Ovary (tissue), 9 donors: ENCODE measurements around the gene TRAPPC10. TPM values are rescaled to one million over a fixed set of nuclear protein-coding genes. Genes with fewer than 3 reads are reported as not detected.
"Not testable (repeated sequence)": the region's sequence is repeated elsewhere in the genome, so short reads cannot be mapped to it uniquely, and the experiment has no call there.

Experiments used
- DNase-seq, 5 donors: peaks; one replicate each; pipeline ENCODE4 v3.0.0-alpha.2; 2019 to 2020
- H3K27ac ChIP-seq, 2 donors: fragments of 200-600 bp; one replicate each; pipeline versions ENCODE4 v1.5.1 to v1.8.0; 2019 to 2022
- H3K27me3 ChIP-seq: fragments of 200-600 bp; one replicate; pipeline ENCODE4 v1.8.0; 2022
- H3K36me3 ChIP-seq: fragments of 200-600 bp; sonication (generic); one replicate; pipeline ENCODE4 v1.5.1; 2019
- H3K4me1 ChIP-seq: one replicate; pipeline ENCODE4 v1.8.1; 2013; ENCODE audit warnings: mild to moderate bottlenecking, moderate library complexity; ENCODE audit not compliant: insufficient read depth
- H3K4me3 ChIP-seq: fragments of 200-600 bp; sonication (generic); one replicate; pipeline ENCODE4 v1.5.1; 2017
- H3K9me3 ChIP-seq, 2 donors: fragments of 200-600 bp in 1 of 2; sonication (generic) in 1 of 2; one replicate each; pipeline versions ENCODE4 v1.5.1 to v1.8.1; 2013 to 2019; ENCODE audit warnings: mild to moderate bottlenecking in 1 of 2, moderate library complexity in 1 of 2
- WGBS, 3 donors: extraction: QIAGEN DNeasy Blood & Tissue Kit in 1 of 3; methylation state at CpG; one replicate each; pipeline versions ENCODE4 v1.1.5 to v1.1.7; 2013 to 2017; 5-methylcytosine and 5-hydroxymethylcytosine counted together
- intact Hi-C, 4 donors: fragments of 100-400 bp; cut with DNase I; formaldehyde crosslinking; loops; one replicate each; pipeline versions ENCODE4 v1.11.0 to v1.15.1; 2022 to 2023
- polyA plus RNA-seq, 2 donors: library from polyadenylated mRNA; stranded (reverse); fragments of 200-250 nt in 1 of 2; fragments of 350-450 nt in 1 of 2; fragmentation: Illumina TruSeq in 1 of 2; extraction: RNeasy Lipid Tissue Mini Kit (QIAGEN cat#74804) in 1 of 2; gene quantifications; one replicate each; pipeline ENCODE4 v1.2.3, GENCODE V29; 2013 to 2014
- total RNA-seq, 7 donors: library from RNA; depleted of rRNA in 2 of 7; stranded (reverse); fragments of >200 nt in 2 of 7; fragmentation: NEBNext Ultra II Directional in 3 of 7; extraction: Animal tissue kit (Norgen Biotek cat#: 25700) in 3 of 7; gene quantifications; one replicate each; pipeline versions ENCODE4 v1.1.0 to v1.2.4, GENCODE V29; 2016 to 2023
- donor health status: DM: no; HTN: no; CAD: no; lungs with moderate emphysema.
- donor health status: DM: no; HTN: no; CAD: no.
- donor health status: Bipolar disorder and iron deficiency.
- donor health status: DM: yes; HTN: yes; CAD: no.
- donor health status: DM: no; HTN: no; CAD: no.
- donor health status: DM: yes; HTN: yes; CAD: no.

Gene TRAPPC10
- total and polyA plus RNA-seq, 9 donors = 7.9 to 30.1 (median 21.3) TPM

DNA sequence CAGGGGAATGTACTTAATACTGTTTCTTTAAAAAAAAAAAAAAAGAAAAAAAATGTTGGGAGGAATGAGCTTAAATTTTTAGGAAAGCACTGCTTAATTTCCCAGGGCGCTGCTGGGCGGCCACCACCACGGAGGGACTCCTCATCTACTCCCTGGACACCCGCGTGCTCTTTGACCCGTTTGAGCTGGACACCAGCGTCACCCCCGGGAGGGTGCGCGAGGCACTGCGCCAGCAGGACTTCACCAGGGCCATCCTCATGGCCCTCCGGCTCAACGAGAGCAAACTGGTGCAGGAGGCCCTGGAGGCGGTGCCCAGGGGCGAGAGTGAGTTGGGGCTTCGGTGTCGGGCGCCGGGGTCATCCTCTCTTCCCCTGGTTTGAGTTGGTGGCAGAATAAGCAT is 115.7 kb downstream of the TRAPPC10 start:
- H3K4me3 ChIP-seq, H3K27ac ChIP-seq, H3K36me3 ChIP-seq, intact Hi-C loops, H3K4me1 ChIP-seq, H3K27me3 ChIP-seq, DNase-seq, H3K9me3 ChIP-seq: not testable (repeated sequence)
- WGBS, 3 donors = no CpG with 5 or more reads among the region's 19 CpGs

DNA sequence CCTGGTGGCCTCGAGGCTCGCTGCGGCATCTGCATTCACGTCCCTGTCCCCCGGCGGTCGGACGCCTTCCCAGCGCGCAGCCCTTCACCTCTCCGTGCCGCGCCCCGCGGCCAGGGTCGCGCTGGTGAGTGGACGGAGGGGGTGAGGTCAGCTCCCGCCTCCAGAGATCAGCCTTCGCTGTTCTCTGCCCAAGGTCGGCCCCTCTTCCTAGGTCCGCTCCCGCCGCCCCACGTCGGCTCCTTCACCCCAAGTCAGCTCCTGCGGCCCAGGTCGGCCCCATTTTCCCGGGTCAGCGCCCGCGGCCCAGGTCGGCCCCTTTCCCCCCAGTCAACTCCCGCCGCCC is 121.6 kb downstream of the TRAPPC10 start:
- H3K27ac ChIP-seq, H3K9me3 ChIP-seq, intact Hi-C loops, H3K4me3 ChIP-seq, H3K36me3 ChIP-seq, H3K27me3 ChIP-seq, H3K4me1 ChIP-seq, DNase-seq: not testable (repeated sequence)
- WGBS, 3 donors = no CpG with 5 or more reads among the region's 35 CpGs

DNA sequence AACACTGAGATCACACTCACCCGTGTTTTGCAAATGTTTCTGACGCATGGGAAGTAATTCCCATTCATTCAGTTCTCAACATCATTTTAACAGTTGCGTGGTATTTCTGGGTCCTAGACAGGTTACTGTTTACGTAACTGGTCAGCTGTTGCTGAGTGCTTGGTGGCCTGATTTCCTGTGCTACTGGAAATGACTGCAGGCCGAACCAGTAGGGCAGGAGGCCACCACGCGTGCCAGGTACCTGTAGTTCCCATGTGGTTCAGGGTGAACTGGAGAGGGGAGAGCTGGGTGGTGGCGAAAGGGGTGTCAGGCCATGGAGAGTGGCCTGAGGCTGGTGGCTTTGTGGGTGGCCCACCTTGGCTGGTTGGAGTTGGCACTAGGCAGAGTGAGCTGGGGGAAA is 122.6 kb downstream of the TRAPPC10 start:
- H3K36me3 ChIP-seq, H3K27me3 ChIP-seq, H3K9me3 ChIP-seq, H3K27ac ChIP-seq, H3K4me1 ChIP-seq, intact Hi-C loops, H3K4me3 ChIP-seq, DNase-seq: not testable (repeated sequence)
- WGBS, 3 donors = no CpG with 5 or more reads among the region's 8 CpGs

DNA sequence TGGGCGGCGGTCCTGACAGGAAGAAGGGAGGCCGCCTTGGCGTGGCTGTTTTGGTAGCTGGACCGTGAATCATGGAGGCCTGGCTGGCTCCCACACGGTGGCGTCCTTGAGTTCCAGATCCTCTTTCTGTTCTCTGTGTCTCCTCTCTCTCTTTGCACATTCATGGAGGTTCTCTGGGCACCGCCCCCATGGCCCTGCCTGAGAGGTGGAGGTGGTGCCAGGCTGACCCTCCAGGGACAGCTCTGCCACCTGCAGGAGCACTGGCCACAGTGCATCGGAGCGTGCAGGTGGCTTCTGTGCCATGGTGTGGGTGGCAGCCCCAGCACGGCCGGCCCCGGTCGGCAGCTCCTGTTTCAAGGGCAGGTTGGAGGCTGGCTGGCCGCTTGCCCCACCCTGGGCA is 125.9 kb downstream of the TRAPPC10 start:
- H3K9me3 ChIP-seq, DNase-seq, H3K4me1 ChIP-seq, H3K36me3 ChIP-seq, H3K27me3 ChIP-seq, H3K27ac ChIP-seq, intact Hi-C loops, H3K4me3 ChIP-seq: not testable (repeated sequence)
- no CpG with 5 or more reads among the region's 15 CpGs for WGBS, 3 donors

DNA sequence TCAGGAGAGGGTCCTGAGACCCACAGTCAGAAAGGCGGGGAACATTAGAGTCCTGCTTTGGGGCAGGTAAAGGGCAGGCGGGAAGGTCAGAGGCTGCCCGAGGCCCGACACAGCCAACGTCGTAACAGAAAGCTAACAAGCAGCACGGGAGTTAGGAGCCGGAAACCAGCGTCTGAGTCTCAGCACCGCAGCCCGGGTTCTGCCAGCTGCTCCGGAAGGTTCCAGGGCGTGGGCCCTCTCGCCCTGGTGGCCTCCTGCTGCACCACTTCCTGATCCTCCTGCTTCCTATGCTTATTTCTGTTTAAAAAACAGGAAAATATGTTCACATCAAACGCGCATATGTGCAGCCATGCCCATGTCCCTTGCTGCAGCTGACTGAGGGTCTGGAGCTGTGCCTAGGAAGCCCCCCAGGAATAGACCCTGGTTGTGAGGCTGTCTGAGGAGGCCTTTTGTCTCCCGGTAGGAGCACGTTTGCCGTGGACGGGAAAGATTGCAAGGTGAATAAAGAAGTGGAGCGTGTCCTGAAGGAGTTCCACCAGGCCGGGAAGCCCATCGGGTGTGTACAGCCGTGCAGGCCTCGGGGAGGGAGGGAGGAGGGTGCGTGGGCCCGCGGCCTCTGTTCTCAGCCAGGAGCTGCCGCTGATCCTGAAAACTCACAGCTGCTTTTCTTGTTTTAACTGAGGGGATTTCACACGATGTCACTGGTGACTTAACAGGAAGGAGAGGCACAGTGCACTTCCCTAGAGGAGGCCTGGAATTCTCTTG is 127.9 kb downstream of the TRAPPC10 start:
- intact Hi-C loops, H3K4me3 ChIP-seq, H3K4me1 ChIP-seq, H3K36me3 ChIP-seq, H3K27ac ChIP-seq, H3K27me3 ChIP-seq, H3K9me3 ChIP-seq: not testable (repeated sequence)
- WGBS, 3 donors = 80 to 83% methylated on average over 4 to 8 of the region's 30 CpGs; no CpG with 5 or more reads in 1 of the 3 donors
- DNase-seq = peak; percentile 1 to 25 (median 9)

DNA sequence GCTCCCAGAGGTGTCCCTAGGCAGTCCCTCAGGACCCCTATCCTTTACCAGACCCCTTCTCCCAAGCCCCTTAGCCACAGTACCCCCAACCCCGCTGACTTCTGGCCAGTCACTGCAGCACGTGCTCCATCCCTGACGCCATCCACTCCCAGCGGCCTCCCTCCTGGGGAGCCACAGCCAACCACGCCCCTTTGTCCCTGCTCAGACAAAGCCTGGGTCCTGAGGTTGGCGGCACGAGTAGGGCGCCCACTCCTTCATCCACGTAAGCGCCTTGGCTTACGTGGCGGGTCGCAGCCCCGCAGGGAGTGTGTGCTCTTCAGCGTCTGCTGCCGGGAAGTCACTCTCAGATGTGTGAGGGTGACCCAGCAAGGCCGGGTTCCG is 128.4 kb downstream of the TRAPPC10 start:
- DNase-seq, H3K27me3 ChIP-seq, H3K9me3 ChIP-seq, H3K4me1 ChIP-seq, intact Hi-C loops, H3K4me3 ChIP-seq, H3K36me3 ChIP-seq, H3K27ac ChIP-seq: not testable (repeated sequence)
- no CpG with 5 or more reads among the region's 18 CpGs for WGBS, 3 donors

DNA sequence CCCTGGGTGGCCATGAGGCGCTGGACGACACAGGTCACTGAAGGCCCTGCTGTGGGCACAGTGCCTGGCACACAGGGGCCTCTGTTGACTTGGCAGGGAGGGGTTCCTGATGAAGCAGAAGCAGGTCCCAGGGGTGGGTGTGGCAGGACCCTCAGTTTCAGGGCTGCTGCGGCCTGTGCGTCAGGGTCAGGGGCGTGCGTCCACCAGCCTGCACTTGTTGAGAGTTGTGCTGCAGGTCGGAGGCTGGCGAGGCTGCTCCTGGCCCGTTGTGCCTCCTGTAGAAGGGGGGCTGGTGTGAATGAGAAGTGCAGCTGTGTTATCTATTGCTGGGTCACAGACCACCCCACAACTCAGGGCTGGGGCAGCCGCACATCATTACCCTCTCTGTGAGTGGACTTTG is 130.4 kb downstream of the TRAPPC10 start:
- intact Hi-C loops, DNase-seq: not testable (repeated sequence)
- WGBS, 3 donors = no CpG with 5 or more reads among the region's 10 CpGs

DNA sequence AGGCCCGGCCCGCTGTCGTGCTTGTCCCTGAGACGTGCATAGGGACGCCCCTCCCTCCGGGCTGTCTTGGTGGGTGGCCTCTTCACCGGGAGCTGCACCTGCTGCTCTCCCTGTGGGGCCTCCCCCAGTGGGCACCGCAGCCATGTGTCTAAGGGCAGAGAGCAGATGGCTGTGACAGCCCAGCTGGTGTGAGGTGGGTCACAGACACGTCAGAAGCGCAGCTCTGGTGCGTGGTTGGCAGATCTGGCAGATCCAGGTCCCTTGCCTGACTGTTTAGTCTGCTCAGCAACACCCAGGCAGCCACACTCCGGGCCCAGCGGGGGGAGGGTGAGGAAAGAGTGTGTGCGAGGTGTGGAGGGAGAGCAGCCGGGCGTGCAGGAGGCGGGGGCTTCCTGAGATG is 131.3 kb downstream of the TRAPPC10 start:
- not testable (repeated sequence) for H3K36me3 ChIP-seq, DNase-seq
- WGBS, 3 donors = no CpG with 5 or more reads among the region's 17 CpGs

More for the DNA sequence above, 130.4 kb downstream of the TRAPPC10 start:
- not testable (repeated sequence) for H3K4me3 ChIP-seq, H3K9me3 ChIP-seq, H3K4me1 ChIP-seq, H3K27ac ChIP-seq, H3K27me3 ChIP-seq, H3K36me3 ChIP-seq

DNA sequence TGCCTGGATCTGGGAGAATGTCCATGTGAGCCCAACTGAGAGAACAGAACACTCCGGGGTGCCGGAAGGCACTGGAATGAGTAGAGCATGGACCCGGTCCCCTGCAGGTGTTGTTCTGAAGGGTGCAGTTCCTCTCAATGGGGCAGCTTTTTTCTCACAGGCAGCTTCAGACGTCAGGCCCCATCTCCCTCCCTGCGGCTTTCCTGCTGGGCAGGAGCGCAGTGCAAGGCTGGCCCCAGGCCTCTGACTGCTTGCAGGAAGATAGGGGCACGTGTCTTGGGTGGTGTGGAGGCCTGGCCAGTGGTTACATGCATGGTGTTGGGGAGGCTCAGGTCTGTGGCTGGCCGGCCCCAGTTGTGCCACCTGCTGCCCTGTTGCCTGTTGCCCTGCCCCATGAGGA is 131.9 kb downstream of the TRAPPC10 start:
- H3K9me3 ChIP-seq, H3K27ac ChIP-seq, DNase-seq, intact Hi-C loops, H3K36me3 ChIP-seq, H3K4me3 ChIP-seq, H3K27me3 ChIP-seq, H3K4me1 ChIP-seq: not testable (repeated sequence)
- no CpG with 5 or more reads among the region's 8 CpGs for WGBS, 3 donors

More for the DNA sequence above, 131.3 kb downstream of the TRAPPC10 start:
- H3K27ac ChIP-seq, H3K27me3 ChIP-seq, H3K4me1 ChIP-seq, H3K9me3 ChIP-seq, H3K4me3 ChIP-seq, intact Hi-C loops: not testable (repeated sequence)

DNA sequence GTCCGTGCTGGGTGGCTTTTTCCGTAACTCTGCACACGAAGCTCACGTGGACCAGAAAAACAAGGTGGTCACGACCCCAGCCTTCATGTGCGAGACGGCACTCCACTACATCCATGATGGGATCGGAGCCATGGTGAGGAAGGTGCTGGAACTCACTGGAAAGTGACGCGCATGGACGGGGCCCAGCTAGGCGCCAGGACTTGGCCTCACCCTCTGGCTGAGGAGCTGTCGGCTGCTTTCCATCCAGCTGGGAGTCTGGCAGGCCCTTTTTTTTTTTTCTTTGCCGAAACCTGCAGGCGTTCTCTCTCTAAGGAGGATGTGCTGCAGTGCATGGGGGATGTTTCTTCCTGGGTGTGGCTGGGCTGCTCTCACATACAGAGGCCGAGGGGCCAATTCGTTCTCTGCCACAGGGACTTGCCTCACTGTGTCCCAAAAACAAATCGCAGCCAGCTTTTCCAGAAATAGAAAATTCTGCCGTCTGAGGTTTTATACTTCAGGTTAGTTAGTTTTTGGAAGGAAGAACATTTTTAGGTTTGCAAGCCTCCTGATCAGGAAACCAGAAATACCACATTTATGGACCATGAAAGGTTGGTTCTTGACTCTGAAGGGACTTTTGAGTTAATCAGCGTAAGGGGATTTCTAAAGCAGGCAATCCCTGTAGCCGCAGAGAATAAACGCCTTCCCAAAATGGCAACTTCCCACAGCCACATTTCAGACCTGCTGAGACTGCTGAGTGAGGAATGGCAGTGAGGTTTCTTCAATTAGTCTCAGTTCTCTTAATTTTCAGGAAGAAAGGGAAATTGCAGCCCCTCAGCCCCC is 132.9 kb downstream of the TRAPPC10 start:
- H3K27ac ChIP-seq, H3K36me3 ChIP-seq, H3K4me3 ChIP-seq, H3K9me3 ChIP-seq, intact Hi-C loops, H3K27me3 ChIP-seq, H3K4me1 ChIP-seq, DNase-seq: not testable (repeated sequence)
- no CpG with 5 or more reads among the region's 22 CpGs for WGBS, 3 donors

DNA sequence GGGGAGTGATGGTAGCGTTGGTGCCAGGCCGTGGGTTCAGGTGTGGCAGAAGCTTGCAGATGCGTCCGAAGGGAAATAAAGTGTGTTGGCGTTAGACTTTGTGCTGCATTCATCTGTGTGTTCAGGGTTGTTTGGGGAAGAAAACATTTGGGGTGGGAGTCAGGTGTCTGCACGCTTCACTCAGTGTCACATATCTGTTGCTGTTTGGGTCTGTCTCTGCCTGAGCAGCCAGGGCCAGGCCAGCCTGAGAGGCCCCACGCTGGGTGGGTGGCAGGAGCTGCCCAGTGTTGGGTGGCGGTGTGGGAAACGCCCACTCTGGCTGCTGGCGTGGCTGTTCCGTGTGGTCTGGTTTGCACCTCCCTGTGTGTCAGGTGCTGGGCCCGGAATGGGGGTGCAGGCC is 133.5 kb downstream of the TRAPPC10 start:
- H3K27me3 ChIP-seq, DNase-seq, H3K27ac ChIP-seq, H3K9me3 ChIP-seq, H3K4me1 ChIP-seq, intact Hi-C loops, H3K36me3 ChIP-seq, H3K4me3 ChIP-seq: not testable (repeated sequence)
- WGBS, 3 donors = no CpG with 5 or more reads among the region's 12 CpGs

DNA sequence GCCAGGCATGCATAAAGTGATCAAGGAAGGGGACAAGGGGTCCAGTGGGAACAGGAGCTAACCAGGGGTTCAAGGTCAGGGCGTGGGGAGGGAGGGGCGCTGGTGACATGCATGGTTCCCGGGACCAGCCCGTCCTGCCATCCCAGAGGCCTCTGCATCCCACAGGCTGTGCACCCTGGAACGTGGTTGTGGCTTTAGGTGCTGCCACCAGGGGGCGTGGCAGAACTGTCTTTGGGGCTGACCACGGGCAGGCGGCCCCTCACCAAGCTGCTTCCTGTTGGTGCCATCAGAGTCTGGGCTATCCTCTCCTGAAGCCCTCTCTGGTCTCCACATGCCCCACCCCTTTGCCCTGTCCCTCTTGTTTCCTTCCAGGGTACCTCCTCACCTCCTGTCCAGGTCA is 135.0 kb downstream of the TRAPPC10 start:
- H3K9me3 ChIP-seq, H3K4me1 ChIP-seq, H3K4me3 ChIP-seq, H3K27me3 ChIP-seq, H3K27ac ChIP-seq, H3K36me3 ChIP-seq, intact Hi-C loops, DNase-seq: not testable (repeated sequence)
- WGBS, 3 donors = no CpG with 5 or more reads among the region's 8 CpGs
